GM19328 (cell line): ENCODE data around the gene KBTBD12.

Experiments
- ATAC-seq: cut with Tn5 transposase; IDR thresholded peaks from one replicate; pipeline ENCODE4 v1.9.1; 2021; ENCODE audit warnings: mild to moderate bottlenecking, moderate library complexity; ENCODE audit not compliant: unreplicated experiment

The KBTBD12 gene

DNA sequence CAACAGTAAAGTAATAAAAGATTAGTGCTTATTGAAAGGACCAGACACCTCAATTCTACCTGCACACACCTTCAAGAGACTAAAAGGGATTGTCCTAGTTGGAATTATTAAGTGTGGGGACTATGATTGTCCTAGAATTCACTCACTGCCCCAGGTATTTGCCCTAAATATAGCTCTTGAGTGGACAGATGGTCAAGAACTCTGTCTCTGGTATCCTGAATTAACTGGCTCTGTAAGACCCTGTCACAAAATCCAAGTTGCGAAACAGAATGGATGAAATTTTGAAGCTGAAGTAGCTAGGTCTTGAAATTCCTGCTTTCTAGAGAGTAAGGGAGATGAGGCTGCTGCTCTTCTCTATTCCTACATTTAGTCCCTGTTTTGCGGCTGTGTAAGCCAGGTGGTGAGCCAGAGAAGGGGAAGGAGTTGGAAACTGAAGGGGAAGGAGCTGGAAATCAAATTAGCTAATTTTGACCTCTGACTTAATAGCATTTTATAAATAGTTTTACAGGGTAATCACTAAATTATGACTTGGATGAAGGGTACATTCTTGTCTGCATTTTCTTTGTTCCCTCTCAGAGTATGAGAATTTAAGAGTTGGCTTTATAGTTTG is 34.5 kb downstream of the KBTBD12 start:
- ATAC-seq: no peak

DNA sequence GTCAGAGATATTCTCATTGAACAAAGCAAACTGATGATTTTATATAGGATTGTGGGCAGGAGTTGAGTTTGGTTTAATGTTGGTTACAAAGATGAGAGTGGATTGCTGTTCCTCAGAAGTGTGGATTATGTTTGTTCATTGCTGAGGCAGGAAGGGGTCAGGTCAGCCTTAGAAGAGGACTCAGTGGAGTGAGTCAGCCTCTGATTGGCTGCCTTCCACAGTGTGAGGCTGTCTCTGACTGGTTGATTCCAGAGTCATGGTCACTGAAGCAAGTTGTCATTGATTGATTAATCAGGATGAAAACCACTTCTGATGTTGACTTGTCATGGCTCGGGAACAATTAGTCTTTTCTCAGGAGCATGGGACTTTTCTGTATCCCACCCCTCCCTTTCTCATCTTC is 36.2 kb downstream of the KBTBD12 start:
- ATAC-seq: no peak

GRCh38 chr3:127953091-127954035 is 38.3 kb downstream of the KBTBD12 start:
- no peak for ATAC-seq

DNA sequence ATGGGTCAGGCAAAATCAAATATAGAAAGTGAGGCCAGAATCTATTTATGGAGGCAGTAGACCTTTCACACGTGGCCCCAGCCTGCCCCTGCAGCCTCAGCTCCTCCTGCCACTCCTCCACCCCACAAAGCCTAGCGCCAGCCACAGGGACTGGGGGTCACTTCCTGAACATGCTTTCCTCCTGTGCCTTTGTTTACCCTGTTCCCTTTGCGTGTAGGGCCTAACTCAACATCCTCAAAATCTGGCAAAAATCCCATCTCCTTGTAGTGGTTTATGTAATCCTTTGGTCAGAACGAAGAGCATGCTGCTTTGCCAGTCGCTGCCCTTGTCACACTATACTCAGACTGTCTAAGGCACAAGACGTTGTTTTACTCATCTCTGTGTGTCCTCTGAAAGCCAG is 39.6 kb downstream of the KBTBD12 start:
- ATAC-seq: no peak

GRCh38 chr3:127955728-127956127 is 40.7 kb downstream of the KBTBD12 start:
- no peak for ATAC-seq

- ATAC-seq: no peak
Observed at GRCh38 chr3:127959041-127959440, 44.0 kb downstream of the KBTBD12 start.

DNA sequence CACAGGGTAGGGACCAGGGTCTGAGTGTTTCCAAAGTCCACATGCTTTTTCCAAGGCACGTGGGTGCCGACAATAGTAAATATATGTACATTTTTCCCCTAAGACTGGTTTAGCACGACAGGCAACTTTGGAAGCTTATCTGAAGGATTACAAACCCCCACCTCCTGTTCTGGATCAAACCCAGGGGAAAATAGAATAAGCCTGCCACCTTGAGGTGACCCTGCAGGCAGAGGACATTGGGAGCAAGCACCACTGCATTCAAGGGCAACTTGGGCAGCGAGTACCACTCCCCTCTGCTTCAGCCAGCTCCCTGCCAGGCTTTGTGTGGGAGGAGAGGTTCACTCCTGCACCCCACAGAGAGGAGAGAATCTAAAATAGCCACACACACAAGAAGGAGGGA is 44.8 kb downstream of the KBTBD12 start:
- ATAC-seq: no peak

DNA sequence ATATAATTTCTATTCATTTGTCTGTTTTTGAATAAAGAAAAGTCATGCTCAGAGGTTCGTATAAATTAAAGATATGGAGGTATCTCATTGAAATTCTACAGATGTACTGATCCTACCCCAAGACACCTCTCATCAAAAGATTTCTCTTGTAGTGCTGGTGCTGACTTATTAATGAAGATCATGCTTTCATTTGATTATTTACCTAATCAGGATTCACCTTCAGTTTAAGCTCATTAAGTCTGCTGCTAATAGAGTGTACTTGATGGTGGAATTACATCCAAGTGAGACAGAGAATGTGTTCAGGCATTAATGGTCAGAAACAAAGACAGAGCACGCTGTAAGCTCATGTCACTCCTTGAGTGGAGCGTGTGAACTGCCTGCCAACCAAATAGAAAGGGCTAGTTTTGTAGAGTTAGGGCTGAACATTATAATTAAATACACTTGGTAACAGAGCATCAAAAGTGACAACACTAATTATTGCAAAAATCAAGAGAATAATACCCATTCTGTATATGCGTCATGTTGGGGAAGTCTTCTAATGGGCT is 45.5 kb downstream of the KBTBD12 start:
- no peak for ATAC-seq

GRCh38 chr3:127961124-127961523 is 46.1 kb downstream of the KBTBD12 start:
- no peak for ATAC-seq

- ATAC-seq: no peak
Observed at GRCh38 chr3:127961963-127962362, 46.9 kb downstream of the KBTBD12 start.

DNA sequence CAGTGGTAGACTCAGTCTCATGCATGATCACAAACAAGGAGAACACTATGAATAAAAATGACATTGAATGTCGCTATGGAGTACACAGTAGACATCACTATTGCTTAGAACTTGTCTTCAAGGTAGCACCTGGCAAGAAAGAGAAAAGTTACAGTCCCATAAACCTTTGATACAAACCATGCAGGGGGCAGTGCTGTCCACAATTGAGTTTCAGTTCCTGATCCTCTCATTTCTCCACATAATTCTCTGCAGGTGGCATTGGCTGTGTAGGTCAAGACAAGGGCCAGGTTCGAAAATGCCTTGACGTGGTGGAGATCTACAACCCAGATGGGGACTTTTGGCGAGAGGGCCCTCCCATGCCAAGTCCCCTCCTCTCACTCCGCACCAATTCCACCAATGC is 47.9 kb downstream of the KBTBD12 start:
- no peak for ATAC-seq

- no peak for ATAC-seq
Observed at GRCh38 chr3:127964053-127964452, 49.0 kb downstream of the KBTBD12 start.

- ATAC-seq: no peak
Observed at GRCh38 chr3:127964816-127965215, 49.8 kb downstream of the KBTBD12 start.

DNA sequence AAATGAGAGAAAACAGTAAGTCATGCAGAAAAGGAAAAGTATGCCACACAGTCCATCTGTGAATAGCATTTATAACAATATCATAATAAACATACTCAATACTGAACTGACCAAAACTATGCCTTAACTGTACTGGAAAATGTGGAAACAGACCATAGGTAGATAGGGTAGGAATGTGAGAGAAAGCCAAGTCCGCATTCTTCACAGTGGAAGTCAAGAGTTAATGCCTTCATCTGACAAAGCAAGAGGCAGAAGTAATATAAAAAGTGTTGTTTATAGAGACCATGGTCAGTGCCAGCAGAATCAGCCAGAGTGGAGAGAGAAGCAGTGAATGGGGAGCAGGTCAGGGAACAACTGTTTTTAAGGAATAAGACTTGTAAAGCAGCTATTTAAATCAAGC is 52.3 kb downstream of the KBTBD12 start:
- no peak for ATAC-seq

DNA sequence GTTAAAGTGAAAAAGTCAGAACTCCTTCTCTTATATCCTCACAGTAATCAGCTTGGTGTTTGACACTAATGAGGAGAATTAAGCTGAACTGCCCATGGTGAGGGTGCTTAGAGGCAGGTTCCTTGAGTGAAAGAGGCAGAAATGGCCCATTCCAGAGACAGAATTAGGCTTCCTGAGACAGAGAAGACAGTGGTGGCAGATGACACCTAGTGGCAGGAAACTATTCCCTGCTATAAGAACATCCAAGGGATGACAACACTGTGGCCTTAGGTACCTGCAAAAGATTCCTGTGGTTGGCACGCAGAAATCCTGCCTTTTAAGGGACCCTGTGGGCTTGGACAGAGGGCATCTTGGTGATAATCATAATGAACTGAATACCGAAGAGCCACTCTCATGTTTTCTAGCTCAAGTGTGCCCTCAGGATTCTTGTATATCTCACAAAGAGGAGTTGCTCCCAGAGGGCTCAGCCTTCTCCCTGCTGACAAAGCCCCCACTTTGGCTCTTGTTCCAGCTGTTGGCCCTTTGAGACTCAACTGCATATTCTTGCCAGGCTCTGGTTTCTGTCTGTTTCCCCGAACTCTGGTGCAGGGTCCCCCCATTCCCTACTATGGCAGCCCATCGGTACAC is 56.0 kb downstream of the KBTBD12 start:
- no peak for ATAC-seq

- no peak for ATAC-seq
Observed at GRCh38 chr3:127974226-127974625, 59.2 kb downstream of the KBTBD12 start.

DNA sequence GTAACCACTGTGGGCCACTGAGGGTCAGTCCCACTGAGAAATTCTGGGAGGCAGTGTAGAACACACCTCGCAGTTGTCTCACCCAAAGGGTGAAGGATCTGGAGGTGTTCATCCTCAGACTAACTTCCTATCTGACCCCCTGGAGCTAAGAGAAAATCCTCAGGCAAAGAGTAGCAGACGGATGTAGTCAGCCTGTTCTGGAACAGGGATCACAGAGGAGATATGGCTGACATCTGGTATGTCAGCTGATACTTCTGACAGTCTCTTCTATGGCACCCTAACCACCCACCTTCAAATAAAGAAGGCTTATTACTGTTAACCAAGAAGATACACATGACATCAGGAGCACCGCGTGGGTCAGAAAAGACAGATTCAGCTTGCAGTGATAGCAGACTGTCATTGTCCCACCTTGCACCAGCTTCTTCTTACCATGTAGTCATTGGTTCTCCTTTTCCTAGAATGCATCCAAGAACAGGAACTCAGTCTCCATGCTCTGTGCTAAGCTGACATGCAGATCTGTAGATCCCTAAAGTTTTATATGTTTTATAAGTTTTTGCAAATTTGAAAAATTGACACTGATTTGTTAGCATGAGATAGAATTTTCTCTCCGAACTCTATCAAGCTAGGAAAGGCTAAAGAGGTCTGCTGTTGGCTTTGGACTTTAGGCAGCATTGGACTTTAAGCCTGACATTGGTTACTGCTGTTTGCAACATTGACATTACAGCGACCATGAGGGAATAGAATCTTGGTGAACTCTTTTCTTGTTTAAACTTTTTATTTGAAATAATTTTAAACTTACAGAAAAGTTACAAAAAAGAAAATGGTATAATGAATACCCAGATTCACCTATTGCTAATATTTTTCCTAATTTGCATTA is 60.4 kb downstream of the KBTBD12 start:
- ATAC-seq: no peak

DNA sequence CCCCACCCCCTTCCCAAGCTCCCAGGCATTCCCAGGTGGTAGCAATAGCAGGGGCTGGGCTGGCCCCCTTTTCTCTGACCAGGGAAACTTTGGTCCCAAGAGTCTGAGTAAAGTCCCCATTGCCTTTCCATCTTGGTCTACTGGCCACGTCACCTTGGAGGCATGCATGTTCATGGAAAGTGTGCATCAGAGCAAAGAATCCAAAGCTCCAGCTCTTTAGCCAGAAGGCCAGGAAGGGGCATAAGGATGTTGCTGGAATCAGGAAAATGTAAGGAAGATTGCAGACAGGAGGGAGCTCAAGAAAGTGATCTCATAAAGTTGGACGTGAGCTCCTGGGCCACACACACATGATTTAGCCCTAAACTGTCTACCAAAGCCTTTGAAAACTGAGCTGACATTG is 63.6 kb downstream of the KBTBD12 start:
- ATAC-seq: no peak

GRCh38 chr3:127979473-127979872 is 64.4 kb downstream of the KBTBD12 start:
- no peak for ATAC-seq

GRCh38 chr3:127981097-127981496 is 66.1 kb downstream of the KBTBD12 start:
- no peak for ATAC-seq

- no peak for ATAC-seq
Observed at GRCh38 chr3:127982155-127982554, 67.1 kb downstream of the KBTBD12 start.
